Activated CD4-positive, alpha-beta T cell treated with anti-CD3 and anti-CD28 coated beads for 36 hours (primary cell): ENCODE measurements around the gene ECSCR. TPM values are rescaled to one million over a fixed set of nuclear protein-coding genes. Genes with fewer than 3 reads are reported as not detected.
A peak's percentile ranks its signal among the peaks of the same experiment; 100 is the strongest.

ENCODE experiments used
- ATAC-seq: fragments of 200-7000 bp; cut with Tn5 transposase; one replicate; pipeline ENCODE4 v1.10.0; 2021; ENCODE audit warnings: mild to moderate bottlenecking, moderate library complexity
- CTCF ChIA-PET: fragments of 350-600 bp; sonication (Branson Sonifier 250); formaldehyde crosslinking; loops from one replicate; lab custom pipeline; 2021; ENCODE audit warnings: antibody characterized with exemption; lab: Charles Lee
- POLR2A ChIA-PET: fragments of 350-600 bp; sonication (Branson Sonifier 250); formaldehyde crosslinking; loops from one replicate; lab custom pipeline; 2021; ENCODE audit warnings: antibody characterized with exemption, inconsistent platforms; lab: Charles Lee
- DNase-seq: peaks from one replicate; pipeline ENCODE4 v3.0.0-alpha.2; 2020
- H3K27ac Mint-ChIP-seq: one replicate; pipeline ENCODE4 v1.8.0; 2021; ENCODE audit warnings: mixed read lengths
- H3K27me3 Mint-ChIP-seq: one replicate; pipeline ENCODE4 v1.8.0; 2021; ENCODE audit warnings: mixed read lengths
- H3K36me3 Mint-ChIP-seq: one replicate; pipeline ENCODE4 v1.8.0; 2021; ENCODE audit warnings: low read depth, mixed read lengths
- H3K4me1 Mint-ChIP-seq: one replicate; pipeline ENCODE4 v1.8.0; 2021; ENCODE audit warnings: mixed read lengths
- H3K4me3 Mint-ChIP-seq: one replicate; pipeline ENCODE4 v1.8.0; 2021; ENCODE audit warnings: mild to moderate bottlenecking, moderate library complexity, mixed read lengths
- H3K9me3 Mint-ChIP-seq: one replicate; pipeline ENCODE4 v1.8.0; 2021; ENCODE audit warnings: low read depth, mixed read lengths
- intact Hi-C, 2 experiments: fragments of 100-400 bp; cut with DNase I in 1 of 2; cut with micrococcal nuclease in 1 of 2; formaldehyde crosslinking; loops; one replicate each; pipeline versions ENCODE4 v1.14.2 to v1.15.1; 2022 to 2024; cut with DNase I, micrococcal nuclease
- total RNA-seq, 2 experiments: library from RNA; stranded (reverse); gene quantifications; one replicate each; pipeline ENCODE4 v1.2.3, GENCODE V29; 2021

ECSCR gene
- total RNA-seq, 2 experiments from 2014 or later: 0.83 to 2.6 TPM

DNA sequence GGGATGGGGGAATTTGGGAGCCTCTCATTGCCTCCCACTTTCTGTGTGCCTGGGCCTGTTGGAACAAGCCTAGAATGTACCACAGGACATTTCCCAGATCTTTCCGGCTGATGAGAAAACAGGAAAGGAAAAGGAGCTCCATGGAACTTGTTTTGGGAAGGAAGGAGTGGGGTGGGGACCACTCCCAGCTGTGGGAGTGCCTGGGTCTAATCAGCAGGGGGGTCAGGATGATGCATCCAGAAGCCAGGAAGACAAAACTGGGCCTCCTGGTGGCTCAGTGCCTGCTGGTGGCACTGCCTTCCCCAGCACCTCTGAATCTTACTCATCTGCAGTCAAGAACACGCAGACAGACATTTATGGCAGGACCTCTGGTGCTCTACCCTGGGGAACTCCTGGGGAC, 11.0 kb upstream of the ECSCR start:
- intact Hi-C loops: loop anchor here in 1 of 2 experiments (2.0 kb wide), 1 partner anchor 15 kb away; no protein-coding TSS in a partner anchor
- DNase-seq (peak; percentile 48), ATAC-seq (peak; percentile 30)
- peaks cover 87% of the 10 kb centered on the region for H3K4me1 Mint-ChIP-seq
- peak overlapping the region; percentile 85 for H3K27ac Mint-ChIP-seq
- H3K9me3 Mint-ChIP-seq: no peaks in the 10 kb centered on the region
- peaks cover 33% of the 10 kb centered on the region for H3K36me3 Mint-ChIP-seq
- no peak overlapping the region for H3K4me3 Mint-ChIP-seq
- ChIA-PET CTCF (interaction anchor here (0.7 to 2.0 kb wide), 5 partner anchors 9 to 51 kb away, joined by 3 to 10 read pairs (median 5); partner anchors contain the start of gene STING1), POLR2A (interaction anchor here (1.4 to 2.1 kb wide), 3 partner anchors 9 to 51 kb away, joined by 5 to 9 read pairs (median 5); partner anchors contain the start of genes DNAJC18 and STING1)
- H3K27me3 Mint-ChIP-seq: no peaks in the 10 kb centered on the region

DNA sequence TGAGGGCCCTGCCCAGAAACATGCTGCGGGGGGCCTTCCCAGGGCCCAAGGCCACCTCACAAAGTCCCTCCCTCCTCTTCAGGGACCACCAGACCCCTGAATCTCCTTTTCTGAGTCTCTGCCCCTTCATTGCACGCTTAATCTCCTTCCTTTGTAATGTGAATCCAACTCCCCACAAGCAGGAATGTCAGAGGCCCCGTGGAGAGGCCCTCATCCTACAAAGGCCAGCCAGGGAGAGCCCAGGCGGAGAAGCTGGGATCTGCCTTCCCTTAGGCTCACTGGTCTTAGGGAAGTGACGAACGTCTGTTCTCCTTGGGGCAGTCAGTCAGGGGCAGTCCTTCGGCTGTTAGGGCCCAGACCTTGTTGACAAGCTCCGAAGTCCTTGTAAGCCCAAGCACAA, 10.6 kb upstream of the ECSCR start:
- intact Hi-C loops: loop anchor here in 1 of 2 experiments (2.0 kb wide), 1 partner anchor 14 kb away; no protein-coding TSS in a partner anchor

DNA sequence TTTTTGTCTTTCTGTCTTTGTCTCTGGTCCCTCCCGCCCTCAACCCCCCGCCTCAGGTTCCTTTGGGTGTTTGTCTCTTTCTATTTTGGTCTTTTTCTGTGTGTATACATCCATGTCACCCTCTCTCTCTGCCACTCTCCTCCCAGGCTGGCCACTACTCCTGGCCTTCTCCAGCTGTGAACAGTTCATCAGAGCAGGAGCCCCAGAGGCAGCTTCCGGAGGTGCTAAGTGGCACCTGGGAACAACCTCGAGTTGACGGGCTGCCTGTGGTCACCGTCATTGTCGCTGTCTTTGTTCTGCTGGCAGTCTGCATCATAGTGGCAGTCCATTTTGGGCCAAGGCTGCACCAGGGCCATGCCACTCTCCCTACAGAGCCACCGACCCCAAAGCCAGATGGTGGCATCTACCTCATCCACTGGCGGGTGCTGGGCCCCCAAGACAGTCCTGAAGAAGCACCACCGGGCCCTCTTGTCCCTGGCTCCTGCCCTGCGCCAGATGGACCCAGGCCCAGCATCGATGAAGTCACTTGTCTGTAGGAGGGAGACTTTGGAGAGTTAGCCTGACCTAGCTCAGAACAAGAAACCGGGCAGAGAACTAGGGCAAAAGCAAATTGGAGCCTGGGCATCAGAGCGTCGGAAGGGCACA, 10.0 kb upstream of the ECSCR start:
- POLR2A ChIA-PET: interaction anchor here (2.1 kb wide), 1 partner anchor 10 kb away, joined by 9 read pairs; the partner anchor contains the start of gene STING1
- Mint-ChIP-seq H3K9me3 (no peaks in the 10 kb centered on the region), H3K36me3 (peaks cover 22% of the 10 kb centered on the region), H3K27ac (peak overlapping the region; percentile 90), H3K4me3 (peak overlapping the region; percentile 70), H3K27me3 (no peaks in the 10 kb centered on the region), H3K4me1 (peaks cover 82% of the 10 kb centered on the region)
- peak; percentile 5 for ATAC-seq
- CTCF ChIA-PET: no interaction called here
- peak; percentile 41 for DNase-seq
- intact Hi-C loops: loop anchor here in 1 of 2 experiments (2.0 kb wide), 1 partner anchor 14 kb away; no protein-coding TSS in a partner anchor

More for the DNA sequence above, 10.6 kb upstream of the ECSCR start:
- no peaks in the 10 kb centered on the region for H3K27me3 Mint-ChIP-seq
- DNase-seq (no peak), ATAC-seq (no peak)
- CTCF ChIA-PET: interaction anchor here (1.2 to 2.0 kb wide), 2 partner anchors 25 to 50 kb away, joined by 5 to 10 read pairs; no protein-coding TSS in a partner anchor
- peaks cover 87% of the 10 kb centered on the region for H3K4me1 Mint-ChIP-seq
- no peaks in the 10 kb centered on the region for H3K9me3 Mint-ChIP-seq
- POLR2A ChIA-PET: interaction anchor here (1.4 to 2.1 kb wide), 2 partner anchors 9 to 50 kb away, joined by 5 to 9 read pairs; partner anchors contain the start of gene STING1
- H3K4me3 Mint-ChIP-seq: no peak overlapping the region
- H3K27ac Mint-ChIP-seq: peak overlapping the region; percentile 85
- peaks cover 28% of the 10 kb centered on the region for H3K36me3 Mint-ChIP-seq

DNA sequence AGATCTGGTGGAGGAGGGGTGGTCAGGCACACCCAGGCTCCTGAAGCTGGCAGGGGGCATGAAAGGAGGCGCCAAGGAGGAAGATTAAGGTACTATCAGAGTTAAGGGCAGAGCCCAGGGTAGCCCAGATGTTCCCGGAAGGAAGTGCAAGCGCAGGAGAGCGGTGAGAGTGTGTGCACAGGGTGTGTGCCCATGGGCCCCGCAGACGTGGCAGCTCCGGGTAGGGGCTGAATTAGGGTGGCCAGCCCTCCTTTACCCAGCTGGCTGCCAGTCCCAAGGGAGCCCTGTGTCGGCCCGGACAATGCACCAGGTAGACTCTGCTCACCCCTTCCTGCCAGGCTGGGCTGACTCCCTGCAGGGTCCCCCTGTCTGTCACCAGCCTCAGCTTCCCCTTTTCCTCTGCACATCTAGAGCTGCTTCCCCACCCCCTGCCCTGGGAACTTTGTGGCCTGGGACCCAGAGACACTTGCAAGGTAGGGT, 8.3 kb upstream of the ECSCR start, which contains the start of gene SMIM33:
SMIM33 (plus strand) TSS at position 184 of the 480 bp plus-strand sequence; CDS start at position 302, 118 bp downstream.
- peaks cover 71% of the 10 kb centered on the region for H3K4me1 Mint-ChIP-seq
- peaks cover 11% of the 10 kb centered on the region for H3K36me3 Mint-ChIP-seq
- H3K27ac Mint-ChIP-seq: peak within 1 kb of the TSS; percentile 90
- intact Hi-C loops: no loop called here
- ChIA-PET POLR2A (interaction anchor here (0.7 to 2.1 kb wide), 5 partner anchors 10 to 38 kb away, joined by 3 to 5 read pairs (median 4); partner anchors contain the start of gene STING1), CTCF (interaction anchor here (1.0 to 1.2 kb wide), 3 partner anchors 10 to 42 kb away, joined by 3 to 6 read pairs (median 3); partner anchors contain the start of gene STING1)
- DNase-seq (peak; percentile 59), ATAC-seq (peak; percentile 51)
- peak within 1 kb of the TSS; percentile 70 for H3K4me3 Mint-ChIP-seq
- no peaks in the 10 kb centered on the region for H3K27me3 Mint-ChIP-seq
- no peaks in the 10 kb centered on the region for H3K9me3 Mint-ChIP-seq

DNA sequence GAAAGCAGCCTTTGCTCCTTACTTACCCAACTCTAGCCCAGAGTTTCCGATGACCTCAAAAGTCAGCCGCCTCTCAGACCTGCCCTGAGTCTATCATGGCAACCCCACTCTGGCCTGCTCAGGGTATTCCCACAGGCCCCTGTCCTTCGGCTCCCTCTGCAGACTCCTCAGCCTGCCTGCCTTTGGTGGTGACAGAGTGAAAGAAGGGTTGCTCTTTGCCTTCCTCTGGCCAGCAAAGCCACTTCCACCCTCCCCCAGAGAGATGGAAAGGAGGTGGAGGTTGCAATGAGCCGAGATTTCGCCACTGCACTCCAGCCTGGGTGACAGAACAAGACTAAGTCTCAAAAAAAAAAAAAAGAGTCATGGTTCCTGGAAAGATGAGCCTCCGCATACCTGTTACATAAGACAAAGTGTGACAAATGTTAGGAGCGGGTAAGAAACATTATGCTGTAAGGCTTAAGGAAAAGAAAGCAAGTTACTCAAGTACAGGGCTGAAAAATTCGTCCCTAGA, 5.9 kb upstream of the ECSCR start:
- Mint-ChIP-seq H3K36me3 (no peaks in the 10 kb centered on the region), H3K27me3 (no peaks in the 10 kb centered on the region), H3K4me1 (peaks cover 48% of the 10 kb centered on the region), H3K4me3 (no peak overlapping the region), H3K27ac (peak overlapping the region; percentile 33), H3K9me3 (no peaks in the 10 kb centered on the region)
- ChIA-PET CTCF (no interaction called here), POLR2A (interaction anchor here (0.6 kb wide), 1 partner anchor 11 kb away, joined by 4 read pairs; no protein-coding TSS in a partner anchor)
- DNase-seq (peak; percentile 53), ATAC-seq (peak; percentile 54)
- intact Hi-C loops: no loop called here

DNA sequence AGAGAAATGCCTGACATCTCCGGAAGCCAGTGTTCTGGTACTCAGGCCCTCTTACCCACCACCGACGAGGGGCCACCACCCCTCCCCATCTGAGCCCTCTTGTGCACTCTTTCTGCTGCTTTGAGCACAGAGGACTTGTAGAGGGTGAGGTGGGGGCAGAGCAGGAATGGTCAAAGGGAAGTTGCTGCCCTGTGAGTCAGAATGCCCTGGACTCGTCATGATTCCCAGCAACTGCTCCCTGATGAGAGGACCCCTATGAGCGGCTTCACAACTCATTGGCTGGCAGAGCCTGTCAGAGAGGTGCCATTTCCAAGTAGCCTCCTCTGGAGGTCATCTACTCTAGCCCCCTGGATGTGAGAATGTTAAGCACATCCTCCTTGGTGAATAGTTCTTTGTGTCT, 845 bp downstream of the ECSCR start:
- DNase-seq: no peak
- Mint-ChIP-seq H3K36me3 (no peaks in the 10 kb centered on the region), H3K27ac (peak overlapping the region; percentile 7), H3K4me3 (no peak overlapping the region), H3K4me1 (peaks cover 47% of the 10 kb centered on the region), H3K27me3 (no peaks in the 10 kb centered on the region), H3K9me3 (no peaks in the 10 kb centered on the region)
- POLR2A ChIA-PET: no interaction called here
- intact Hi-C loops: no loop called here
- ATAC-seq: no peak
- CTCF ChIA-PET: no interaction called here

DNA sequence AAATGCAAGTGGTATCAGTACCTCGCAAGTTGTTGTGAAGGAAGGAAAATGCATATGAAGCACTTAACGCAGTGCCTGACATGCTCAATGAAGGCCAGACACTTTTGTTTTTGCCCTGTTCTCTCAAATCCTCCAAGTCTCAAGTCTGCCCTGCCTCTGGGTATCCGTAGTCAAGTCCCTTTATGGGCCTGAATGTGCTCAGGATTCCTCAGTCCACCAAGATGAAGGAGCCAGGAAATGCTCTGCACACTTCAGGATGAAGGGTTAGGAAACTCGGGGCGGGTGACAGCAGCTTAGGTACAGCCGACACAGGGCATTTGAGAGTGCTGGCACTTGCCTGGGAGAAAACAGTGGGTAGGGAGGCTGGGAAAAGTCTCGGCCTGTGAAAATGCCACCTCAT, 1.4 kb downstream of the ECSCR start:
- intact Hi-C loops: no loop called here

DNA sequence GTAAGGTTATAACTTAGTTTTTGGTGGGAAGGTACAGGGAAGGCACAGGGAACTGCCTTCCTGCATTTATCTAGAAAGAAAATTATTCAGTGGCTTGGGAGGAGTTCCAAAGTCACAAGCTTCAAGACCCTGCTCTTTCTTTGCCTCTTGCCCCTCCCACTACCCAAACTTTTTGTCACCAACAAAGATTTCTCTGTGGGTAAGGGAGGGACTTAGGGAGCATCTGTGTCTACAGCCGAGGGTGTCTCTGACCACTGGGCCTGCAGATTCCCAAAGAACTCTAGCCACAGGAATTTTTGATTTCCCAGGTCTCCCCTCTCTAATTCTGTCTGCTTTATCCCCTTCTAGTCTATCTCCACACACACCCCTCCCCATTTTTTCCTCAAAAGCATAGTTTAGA, 2.1 kb downstream of the ECSCR start:
- ChIA-PET CTCF (interaction anchor here (1.7 to 2.0 kb wide), 2 partner anchors 22 to 38 kb away, joined by 4 to 9 read pairs; no protein-coding TSS in a partner anchor), POLR2A (interaction anchor here (0.6 to 2.2 kb wide), 4 partner anchors 11 to 21 kb away, joined by 3 to 11 read pairs (median 6); partner anchors contain the start of genes SMIM33 and STING1)
- ATAC-seq (no peak), DNase-seq (no peak)
- H3K27me3 Mint-ChIP-seq: no peaks in the 10 kb centered on the region
- peaks cover 53% of the 10 kb centered on the region for H3K4me1 Mint-ChIP-seq
- H3K4me3 Mint-ChIP-seq: no peak overlapping the region
- intact Hi-C loops: no loop called here
- H3K9me3 Mint-ChIP-seq: no peaks in the 10 kb centered on the region
- peak overlapping the region; percentile 94 for H3K27ac Mint-ChIP-seq
- no peaks in the 10 kb centered on the region for H3K36me3 Mint-ChIP-seq

More for the DNA sequence above, 1.4 kb downstream of the ECSCR start:
- no peaks in the 10 kb centered on the region for H3K9me3 Mint-ChIP-seq
- ATAC-seq (no peak), DNase-seq (no peak)
- no peak overlapping the region for H3K4me3 Mint-ChIP-seq
- no peaks in the 10 kb centered on the region for H3K36me3 Mint-ChIP-seq
- no peaks in the 10 kb centered on the region for H3K27me3 Mint-ChIP-seq
- POLR2A ChIA-PET: interaction anchor here (0.6 to 1.4 kb wide), 2 partner anchors 10 to 15 kb away, joined by 4 to 5 read pairs; partner anchors contain the start of gene SMIM33
- peak overlapping the region; percentile 68 for H3K27ac Mint-ChIP-seq
- peaks cover 52% of the 10 kb centered on the region for H3K4me1 Mint-ChIP-seq
- CTCF ChIA-PET: interaction anchor here (2.0 kb wide), 1 partner anchor 39 kb away, joined by 9 read pairs; no protein-coding TSS in a partner anchor

DNA sequence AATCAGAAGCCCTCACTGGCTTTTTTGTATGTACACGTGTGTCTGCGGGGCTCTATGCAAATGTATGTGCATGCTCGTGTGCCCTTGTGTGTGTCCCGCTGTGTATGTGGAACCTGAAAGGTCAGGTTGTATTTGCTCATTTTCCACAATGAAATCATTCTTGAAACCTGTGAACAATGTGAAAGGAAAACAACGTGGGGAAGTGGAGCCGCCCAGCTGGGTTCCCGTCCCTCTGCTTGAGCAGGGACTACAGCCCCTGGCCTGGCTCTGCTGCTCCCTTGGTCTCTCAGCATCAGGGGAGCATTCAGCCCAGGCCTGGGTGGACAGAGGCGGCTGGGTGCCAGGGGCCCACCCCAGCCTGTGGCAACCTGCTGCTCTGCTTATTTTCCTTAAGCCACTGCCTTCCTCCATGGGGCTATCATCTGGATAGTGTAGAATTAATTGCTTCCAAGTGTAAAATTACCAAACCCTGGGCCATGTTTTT, 3.0 kb downstream of the ECSCR start:
- DNase-seq (peak; percentile 78), ATAC-seq (peak; percentile 54)
- Mint-ChIP-seq H3K27ac (peak overlapping the region; percentile 94), H3K4me1 (peaks cover 57% of the 10 kb centered on the region), H3K27me3 (no peaks in the 10 kb centered on the region), H3K4me3 (peak overlapping the region; percentile 57), H3K36me3 (no peaks in the 10 kb centered on the region), H3K9me3 (no peaks in the 10 kb centered on the region)
- intact Hi-C loops: loop anchor here (1.0 to 5.0 kb wide), 6 partner anchors 12 to 103 kb away; partner anchors contain the start of genes DNAJC18 (in 1 of the 2), STING1 (in 1 of the 2) and UBE2D2 (in 1 of the 2)
- ChIA-PET POLR2A (interaction anchor here (0.5 to 2.6 kb wide), 6 partner anchors 11 to 34 kb away, joined by 4 to 18 read pairs (median 6); partner anchors contain the start of genes DNAJC18, SMIM33 and STING1), CTCF (interaction anchor here (0.9 to 2.0 kb wide), 3 partner anchors 21 to 37 kb away, joined by 3 to 9 read pairs (median 4); no protein-coding TSS in a partner anchor)
